ENCODE measurements around the gene ATRNL1.

DNA sequence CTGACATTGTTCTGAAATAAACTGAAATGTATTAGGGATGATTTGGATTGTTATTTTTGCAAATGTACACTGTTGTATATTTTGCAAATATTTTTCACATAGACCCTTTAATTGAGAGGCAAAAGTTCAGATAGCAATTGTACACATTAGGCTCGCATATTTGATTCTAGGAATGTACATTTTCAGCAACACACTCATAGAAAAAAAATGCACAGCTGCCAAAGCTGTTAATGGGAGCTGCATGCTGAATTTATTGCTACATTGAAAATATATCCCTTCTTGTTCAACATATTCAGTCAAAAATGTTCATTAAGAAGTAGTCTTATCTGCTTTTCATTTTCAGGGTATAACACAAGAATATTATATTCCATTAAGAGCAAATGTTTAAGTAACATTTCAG, 512.9 kb downstream of the ATRNL1 start:
- TF ChIP-seq, protein P1, sequence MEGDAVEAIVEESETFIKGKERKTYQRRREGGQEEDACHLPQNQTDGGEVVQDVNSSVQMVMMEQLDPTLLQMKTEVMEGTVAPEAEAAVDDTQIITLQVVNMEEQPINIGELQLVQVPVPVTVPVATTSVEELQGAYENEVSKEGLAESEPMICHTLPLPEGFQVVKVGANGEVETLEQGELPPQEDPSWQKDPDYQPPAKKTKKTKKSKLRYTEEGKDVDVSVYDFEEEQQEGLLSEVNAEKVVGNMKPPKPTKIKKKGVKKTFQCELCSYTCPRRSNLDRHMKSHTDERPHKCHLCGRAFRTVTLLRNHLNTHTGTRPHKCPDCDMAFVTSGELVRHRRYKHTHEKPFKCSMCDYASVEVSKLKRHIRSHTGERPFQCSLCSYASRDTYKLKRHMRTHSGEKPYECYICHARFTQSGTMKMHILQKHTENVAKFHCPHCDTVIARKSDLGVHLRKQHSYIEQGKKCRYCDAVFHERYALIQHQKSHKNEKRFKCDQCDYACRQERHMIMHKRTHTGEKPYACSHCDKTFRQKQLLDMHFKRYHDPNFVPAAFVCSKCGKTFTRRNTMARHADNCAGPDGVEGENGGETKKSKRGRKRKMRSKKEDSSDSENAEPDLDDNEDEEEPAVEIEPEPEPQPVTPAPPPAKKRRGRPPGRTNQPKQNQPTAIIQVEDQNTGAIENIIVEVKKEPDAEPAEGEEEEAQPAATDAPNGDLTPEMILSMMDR (IDR thresholded peaks at IDR 0.05; ENCODE audit: low read length), result no peak
- no peak for TF ChIP-seq EZH2 (IDR thresholded peaks at IDR 0.05; ENCODE audit: borderline replicate concordance, low read length)

Measured in OCI-LY1 (cell line).